ENCODE data around the gene C19orf85. TPM values are rescaled to one million over a fixed set of nuclear protein-coding genes. Genes with fewer than 3 reads are reported as not detected.
"Not testable (repeated sequence)": the region's sequence is repeated elsewhere in the genome, so short reads cannot be mapped to it uniquely, and the experiment has no call there.

C19orf85 gene
- total and polyA plus RNA-seq, 7 donors: 0.07 TPM; not detected in 6

GRCh38 chr19:55449469-55449868 lies 15.1 kb downstream of the C19orf85 start:
- WGBS, 2 donors: 30 to 36% methylated on average over 16 of the region's 16 CpGs
- H3K4me1 ChIP-seq: peaks cover 0 to 23% (median 22%) of the 10 kb centered on the region in 4 donors
- H3K4me3 ChIP-seq: no peak overlapping the region
- intact Hi-C loops (cut with DNase I): no loop called here
- H3K36me3 ChIP-seq: peaks cover 0 to 7% (median 0%) of the 10 kb centered on the region in 4 donors
- peaks cover 33 to 56% (median 37%) of the 10 kb centered on the region in 3 donors for H3K27me3 ChIP-seq
- H3K9me3 ChIP-seq: no peaks in the 10 kb centered on the region
- H3K27ac ChIP-seq: no peak overlapping the region
- TF ChIP-seq POLR2AphosphoS5 (IDR thresholded peaks at IDR 0.05) (no peak), POLR2A (IDR thresholded peaks at IDR 0.05) (no peak), EP300 (IDR thresholded peaks at IDR 0.05) (no peak)
- TF ChIP-seq, protein P1, sequence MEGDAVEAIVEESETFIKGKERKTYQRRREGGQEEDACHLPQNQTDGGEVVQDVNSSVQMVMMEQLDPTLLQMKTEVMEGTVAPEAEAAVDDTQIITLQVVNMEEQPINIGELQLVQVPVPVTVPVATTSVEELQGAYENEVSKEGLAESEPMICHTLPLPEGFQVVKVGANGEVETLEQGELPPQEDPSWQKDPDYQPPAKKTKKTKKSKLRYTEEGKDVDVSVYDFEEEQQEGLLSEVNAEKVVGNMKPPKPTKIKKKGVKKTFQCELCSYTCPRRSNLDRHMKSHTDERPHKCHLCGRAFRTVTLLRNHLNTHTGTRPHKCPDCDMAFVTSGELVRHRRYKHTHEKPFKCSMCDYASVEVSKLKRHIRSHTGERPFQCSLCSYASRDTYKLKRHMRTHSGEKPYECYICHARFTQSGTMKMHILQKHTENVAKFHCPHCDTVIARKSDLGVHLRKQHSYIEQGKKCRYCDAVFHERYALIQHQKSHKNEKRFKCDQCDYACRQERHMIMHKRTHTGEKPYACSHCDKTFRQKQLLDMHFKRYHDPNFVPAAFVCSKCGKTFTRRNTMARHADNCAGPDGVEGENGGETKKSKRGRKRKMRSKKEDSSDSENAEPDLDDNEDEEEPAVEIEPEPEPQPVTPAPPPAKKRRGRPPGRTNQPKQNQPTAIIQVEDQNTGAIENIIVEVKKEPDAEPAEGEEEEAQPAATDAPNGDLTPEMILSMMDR (IDR thresholded peaks at IDR 0.05): no peak
- DNase-seq: no peak

DNA sequence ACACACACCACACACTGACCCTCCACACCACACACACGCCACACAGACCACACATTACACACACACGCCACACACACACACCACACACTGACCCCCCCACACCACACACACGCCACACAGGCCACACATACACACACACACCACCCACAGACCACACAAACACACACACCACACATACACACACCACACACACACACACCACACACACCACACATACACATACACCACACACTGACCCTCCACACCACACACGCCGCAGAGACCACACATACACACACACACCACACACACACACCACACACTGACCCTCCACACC lies 16.4 kb downstream of the C19orf85 start:
- WGBS, 2 donors: 79 to 94% methylated on average over 5 of the region's 5 CpGs
- peaks cover 0 to 23% (median 21%) of the 10 kb centered on the region in 4 donors for H3K4me1 ChIP-seq
- DNase-seq; H3K4me3 ChIP-seq; H3K9me3 ChIP-seq; H3K36me3 ChIP-seq; intact Hi-C loops (cut with DNase I); H3K27ac ChIP-seq: not testable (repeated sequence)
- H3K27me3 ChIP-seq: peaks cover 45 to 70% (median 51%) of the 10 kb centered on the region in 3 donors

DNA sequence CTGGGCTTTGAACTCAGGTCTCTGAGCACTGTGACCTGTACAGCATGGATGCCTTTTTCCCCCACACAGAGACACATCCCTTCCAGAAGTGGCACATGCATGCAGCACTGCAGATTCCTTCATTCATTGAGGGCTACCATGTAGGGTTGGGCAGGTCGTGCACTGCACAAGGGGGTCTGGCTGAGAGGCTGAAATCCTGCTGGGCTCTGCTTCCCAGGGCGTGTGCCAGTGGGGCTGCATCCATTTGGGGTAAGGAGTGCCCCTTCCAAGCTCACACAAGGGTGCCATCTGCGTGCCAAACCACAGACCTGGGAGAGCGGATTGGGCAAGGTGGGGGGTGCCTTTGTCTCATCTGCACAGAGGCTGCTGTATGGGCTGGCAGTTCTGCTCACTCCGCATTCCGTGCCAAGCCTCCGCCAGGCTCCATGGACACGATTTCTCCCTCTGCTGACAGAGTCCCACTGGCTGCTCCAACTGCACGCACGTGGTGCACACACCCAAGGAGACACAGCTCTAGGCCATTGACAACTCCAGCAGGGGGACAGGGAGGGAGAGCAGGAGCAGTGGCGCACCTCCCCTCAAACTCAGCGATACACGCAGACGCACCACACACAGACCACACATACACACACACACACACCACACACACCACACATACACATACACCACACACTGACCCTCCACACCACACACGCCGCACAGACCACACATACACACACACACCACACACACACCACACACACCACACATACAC lies 17.0 kb downstream of the C19orf85 start:
- intact Hi-C loops (cut with DNase I): no loop called here

GRCh38 chr19:55446060-55446459 lies 18.5 kb downstream of the C19orf85 start:
- intact Hi-C loops (cut with DNase I): no loop called here
- whole genome bisulfite sequencing, 2 donors: 65 to 70% methylated on average over 8 of the region's 8 CpGs
- H3K27me3 ChIP-seq: peaks cover 47 to 71% (median 52%) of the 10 kb centered on the region in 3 donors
- H3K4me3 ChIP-seq: no peak overlapping the region
- TF ChIP-seq POLR2A (IDR thresholded peaks at IDR 0.05) (no peak), EP300 (IDR thresholded peaks at IDR 0.05) (no peak), POLR2AphosphoS5 (IDR thresholded peaks at IDR 0.05) (no peak)
- TF ChIP-seq, protein P1 (IDR thresholded peaks at IDR 0.05): no peak
- H3K4me1 ChIP-seq: peaks cover 0 to 18% (median 17%) of the 10 kb centered on the region in 4 donors
- no peak for DNase-seq
- no peaks in the 10 kb centered on the region for H3K36me3 ChIP-seq
- H3K27ac ChIP-seq: no peak overlapping the region
- H3K9me3 ChIP-seq: no peaks in the 10 kb centered on the region

More for the DNA sequence above, 17.0 kb downstream of the C19orf85 start:
- Histone ChIP-seq H3K27me3 (peaks cover 49 to 71% (median 54%) of the 10 kb centered on the region in 3 donors), H3K9me3 (no peaks in the 10 kb centered on the region), H3K4me1 (peaks cover 0 to 22% (median 21%) of the 10 kb centered on the region in 4 donors), H3K4me3 (no peak overlapping the region), H3K36me3 (no peaks in the 10 kb centered on the region), H3K27ac (no peak overlapping the region)
- WGBS, 2 donors: 27 to 43% methylated on average over 16 of the region's 16 CpGs
- TF ChIP-seq EP300 (IDR thresholded peaks at IDR 0.05): no peak
- TF ChIP-seq POLR2AphosphoS5 (IDR thresholded peaks at IDR 0.05): no peak
- no peak for DNase-seq

- DNase-seq: no peak
- no peak for TF ChIP-seq POLR2AphosphoS5 (IDR thresholded peaks at IDR 0.05)
- no peak for TF ChIP-seq POLR2A (IDR thresholded peaks at IDR 0.05)
- TF ChIP-seq EP300 (IDR thresholded peaks at IDR 0.05): no peak
- TF ChIP-seq, protein P1 (IDR thresholded peaks at IDR 0.05): no peak
- Histone ChIP-seq H3K36me3 (no peaks in the 10 kb centered on the region), H3K27me3 (peaks cover 53 to 75% (median 58%) of the 10 kb centered on the region in 3 donors), H3K27ac (no peak overlapping the region), H3K9me3 (no peaks in the 10 kb centered on the region), H3K4me3 (no peak overlapping the region), H3K4me1 (peaks cover 0 to 25% (median 21%) of the 10 kb centered on the region in 4 donors)
- 46 to 47% methylated on average over 11 of the region's 11 CpGs for WGBS, 2 donors
- intact Hi-C loops (cut with DNase I): no loop called here
These were observed 19.9 kb downstream of the C19orf85 start for GRCh38 chr19:55444646-55445045.
